PC-9 (cell line): ENCODE results near the gene ABHD1.

Source experiments
- EZH2 ChIP-seq: fragments of 200-600 bp; sonication (generic); IDR thresholded peaks from 2 replicates; pipeline ENCODE4 v1.8.0; 2017; ENCODE audit warnings: antibody characterized with exemption, low read depth
- TF ChIP-seq, protein P1 (sequence below): fragments of 200-600 bp; sonication (generic); conservative IDR thresholded peaks from 2 replicates; pipeline ENCODE4 v1.6.1; 2017; ENCODE audit warnings: mixed run types, antibody characterized with exemption, mild to moderate bottlenecking, moderate library complexity

GRCh38 chr2:27095745-27096651, 27.6 kb upstream of the ABHD1 start:
- no peak for TF ChIP-seq EZH2
- TF ChIP-seq, protein P1, sequence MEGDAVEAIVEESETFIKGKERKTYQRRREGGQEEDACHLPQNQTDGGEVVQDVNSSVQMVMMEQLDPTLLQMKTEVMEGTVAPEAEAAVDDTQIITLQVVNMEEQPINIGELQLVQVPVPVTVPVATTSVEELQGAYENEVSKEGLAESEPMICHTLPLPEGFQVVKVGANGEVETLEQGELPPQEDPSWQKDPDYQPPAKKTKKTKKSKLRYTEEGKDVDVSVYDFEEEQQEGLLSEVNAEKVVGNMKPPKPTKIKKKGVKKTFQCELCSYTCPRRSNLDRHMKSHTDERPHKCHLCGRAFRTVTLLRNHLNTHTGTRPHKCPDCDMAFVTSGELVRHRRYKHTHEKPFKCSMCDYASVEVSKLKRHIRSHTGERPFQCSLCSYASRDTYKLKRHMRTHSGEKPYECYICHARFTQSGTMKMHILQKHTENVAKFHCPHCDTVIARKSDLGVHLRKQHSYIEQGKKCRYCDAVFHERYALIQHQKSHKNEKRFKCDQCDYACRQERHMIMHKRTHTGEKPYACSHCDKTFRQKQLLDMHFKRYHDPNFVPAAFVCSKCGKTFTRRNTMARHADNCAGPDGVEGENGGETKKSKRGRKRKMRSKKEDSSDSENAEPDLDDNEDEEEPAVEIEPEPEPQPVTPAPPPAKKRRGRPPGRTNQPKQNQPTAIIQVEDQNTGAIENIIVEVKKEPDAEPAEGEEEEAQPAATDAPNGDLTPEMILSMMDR = no peak
